Posterior cingulate gyrus (tissue), 11 donors: ENCODE measurements around the gene HACL1.

ENCODE experiments used
- DNase-seq, 10 donors: peaks; one replicate each; pipeline versions ENCODE4 v3.0.0 to v3.0.0-alpha.2; 2020 to 2021; ENCODE audit warnings: mixed read lengths in 3 of 10
- intact Hi-C: fragments of 100-400 bp; cut with DNase I; formaldehyde crosslinking; loops from one replicate; pipeline ENCODE4 v1.15.1; 2023

The HACL1 gene

DNA sequence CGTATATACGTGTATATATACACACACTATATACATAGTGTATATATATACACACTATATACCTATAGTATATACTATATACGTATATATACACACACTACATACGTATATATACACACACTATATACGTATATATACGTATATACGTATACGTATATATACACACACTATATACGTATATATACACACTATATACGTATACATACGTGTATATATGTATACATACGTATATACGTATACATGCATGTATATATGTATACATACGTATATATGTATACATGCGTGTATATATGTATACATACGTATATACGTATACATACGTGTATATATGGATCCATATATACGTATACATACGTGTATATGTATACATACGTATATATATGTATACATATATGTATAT, 9.4 kb downstream of the HACL1 start:
- no peak for DNase-seq
- intact Hi-C loops = no loop called here

DNA sequence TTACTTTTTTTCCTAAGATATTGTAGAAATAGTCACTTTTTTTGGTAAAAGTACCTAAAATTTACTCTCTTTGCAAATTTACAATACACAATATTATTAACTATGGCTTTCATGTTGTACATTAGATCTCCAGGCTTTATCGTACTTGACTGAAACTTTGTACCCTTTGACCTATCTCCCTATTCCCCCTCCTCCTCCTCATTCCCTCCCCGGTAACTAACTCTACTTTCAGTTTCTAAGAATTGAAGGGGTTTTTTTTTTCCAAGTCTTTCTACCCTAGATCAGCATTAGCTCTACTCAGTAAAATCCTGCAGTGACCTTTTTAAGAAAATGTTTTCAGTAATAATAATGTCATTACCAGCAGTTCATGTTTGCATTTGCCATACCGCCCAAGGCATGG, 10.1 kb downstream of the HACL1 start:
- DNase-seq = no peak
- intact Hi-C loops = no loop called here

GRCh38 chr3:15585111-15585845, 16.1 kb downstream of the HACL1 start:
- intact Hi-C loops = no loop called here
- no peak for DNase-seq

DNA sequence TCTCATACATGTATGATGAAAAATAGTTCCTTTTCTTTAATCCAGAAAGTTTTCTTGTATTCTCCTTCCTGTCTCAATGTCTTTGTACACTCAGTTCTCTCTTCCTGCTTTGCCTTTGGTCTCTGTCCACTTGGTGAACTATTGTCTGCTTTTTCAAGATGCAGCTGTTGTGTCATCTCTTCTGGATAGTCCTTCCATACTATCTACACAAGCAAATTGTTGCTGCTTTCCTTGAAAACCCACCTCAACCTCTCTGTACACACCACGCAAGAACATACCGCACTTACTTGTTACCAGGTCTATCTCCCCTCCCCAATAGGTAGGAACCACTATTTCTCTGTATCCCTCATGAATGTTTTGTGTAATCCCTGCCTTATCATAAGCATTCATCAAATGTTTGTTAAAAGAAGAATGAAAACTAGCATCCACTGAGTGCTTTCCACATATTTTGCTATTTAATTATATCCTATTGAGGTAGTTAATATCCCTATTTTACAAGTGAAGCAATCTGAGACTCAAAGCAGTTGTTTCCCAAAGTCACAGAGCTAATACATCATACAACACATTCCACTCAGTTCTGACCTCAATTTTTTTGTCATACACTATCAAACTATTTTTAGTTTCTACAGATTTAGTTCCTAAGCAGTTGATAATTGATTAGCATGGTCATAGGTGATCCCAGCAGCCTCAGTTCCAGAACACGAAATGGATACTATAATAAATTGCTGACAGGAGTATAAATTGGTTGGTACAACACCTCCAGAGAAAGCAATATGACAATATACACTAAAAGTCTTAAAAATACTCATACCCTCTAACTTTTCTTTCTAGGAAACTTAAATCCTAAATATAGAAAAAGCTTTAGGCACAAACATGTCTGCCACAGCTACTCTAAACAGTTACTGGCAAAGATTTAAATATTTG, 19.6 kb downstream of the HACL1 start:
- no peak for DNase-seq
- intact Hi-C loops = no loop called here

- intact Hi-C loops = no loop called here
- DNase-seq = no peak
Observed at GRCh38 chr3:15579051-15579450, 22.3 kb downstream of the HACL1 start.

DNA sequence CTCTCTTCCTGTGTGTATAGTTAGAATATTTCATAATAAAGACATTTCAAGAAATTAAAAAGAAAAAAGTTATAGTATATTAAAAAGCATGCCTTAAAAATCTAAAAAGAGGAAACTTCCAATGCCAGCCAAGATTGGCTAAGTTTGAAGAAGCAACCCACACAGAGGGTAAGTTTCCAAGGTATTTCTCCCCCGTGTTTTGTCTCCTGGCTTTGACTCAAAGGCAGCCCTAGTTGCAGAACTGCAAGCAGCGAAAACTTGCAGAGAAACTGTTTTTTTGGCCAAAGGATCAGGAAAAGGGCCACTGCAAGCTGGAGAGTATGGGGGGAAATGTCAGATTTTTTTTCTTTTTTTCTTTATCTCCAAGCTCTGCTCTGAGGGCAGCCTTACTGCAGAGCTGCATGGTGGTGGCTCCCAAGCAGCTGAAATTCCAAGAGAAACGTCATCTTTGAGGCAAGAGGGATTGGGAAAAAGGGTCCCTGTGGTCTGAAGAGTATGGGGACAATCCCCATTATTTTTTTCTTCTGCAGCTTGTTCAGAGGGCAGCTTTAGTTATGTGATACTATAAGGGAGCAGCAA, 23.0 kb downstream of the HACL1 start:
- peak in 2 of 10 donors; percentile 16 to 20 for DNase-seq
- intact Hi-C loops = no loop called here

- intact Hi-C loops = no loop called here
- no peak for DNase-seq
Observed at GRCh38 chr3:15576475-15576874, 24.9 kb downstream of the HACL1 start.

DNA sequence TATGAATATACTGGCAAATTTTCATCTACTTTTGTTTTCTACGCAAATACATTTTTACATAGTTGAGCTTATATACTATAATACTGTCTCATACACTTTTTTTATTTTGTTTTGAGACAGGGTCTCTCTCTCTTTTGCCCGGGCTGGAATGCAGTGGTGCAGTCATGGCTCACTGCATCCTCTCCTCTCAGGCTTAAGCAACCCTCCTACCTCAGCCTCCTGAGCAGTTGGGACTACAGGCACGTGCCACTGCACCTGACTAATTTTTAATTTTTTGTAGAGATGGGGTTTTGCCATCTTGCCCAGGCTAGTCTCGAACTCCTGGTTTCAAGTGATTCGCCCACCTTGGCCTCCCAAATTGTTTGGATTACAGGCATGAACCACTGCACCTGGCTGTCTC, 25.9 kb downstream of the HACL1 start:
- no peak for DNase-seq
- intact Hi-C loops = no loop called here

- intact Hi-C loops = no loop called here
- DNase-seq = no peak
Observed at GRCh38 chr3:15572138-15572537, 29.2 kb downstream of the HACL1 start.

GRCh38 chr3:15563190-15563589, 38.2 kb downstream of the HACL1 start:
- intact Hi-C loops = no loop called here

DNA sequence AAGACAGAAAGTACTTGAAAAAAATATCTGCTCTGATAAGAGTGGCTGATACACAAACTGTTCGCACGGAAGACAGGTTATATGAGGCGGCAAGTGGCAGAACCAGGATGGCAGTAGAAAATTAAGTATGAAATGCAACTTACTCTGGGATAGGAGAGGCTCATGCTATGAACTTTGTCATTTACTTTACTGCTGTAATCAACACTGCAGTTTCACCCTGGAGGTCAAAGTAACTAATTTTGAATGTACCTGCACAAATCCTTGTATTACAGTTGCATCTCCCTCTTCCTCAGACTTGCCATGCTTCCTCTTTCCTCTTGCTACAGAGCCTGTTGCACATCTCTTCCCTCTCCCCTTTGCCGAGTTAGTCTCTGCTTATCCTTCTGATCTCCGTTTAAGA, 38.8 kb downstream of the HACL1 start:
- no peak for DNase-seq
- intact Hi-C loops = no loop called here

More at GRCh38 chr3:15563190-15563589, 38.2 kb downstream of the HACL1 start:
- DNase-seq = no peak

GRCh38 chr3:15558581-15558980, 42.8 kb downstream of the HACL1 start:
- no peak for DNase-seq
- intact Hi-C loops = loop anchor here (5.0 kb wide), 2 partner anchors 131 to 356 kb away; partner anchors contain the start of genes EAF1 and METTL6

DNA sequence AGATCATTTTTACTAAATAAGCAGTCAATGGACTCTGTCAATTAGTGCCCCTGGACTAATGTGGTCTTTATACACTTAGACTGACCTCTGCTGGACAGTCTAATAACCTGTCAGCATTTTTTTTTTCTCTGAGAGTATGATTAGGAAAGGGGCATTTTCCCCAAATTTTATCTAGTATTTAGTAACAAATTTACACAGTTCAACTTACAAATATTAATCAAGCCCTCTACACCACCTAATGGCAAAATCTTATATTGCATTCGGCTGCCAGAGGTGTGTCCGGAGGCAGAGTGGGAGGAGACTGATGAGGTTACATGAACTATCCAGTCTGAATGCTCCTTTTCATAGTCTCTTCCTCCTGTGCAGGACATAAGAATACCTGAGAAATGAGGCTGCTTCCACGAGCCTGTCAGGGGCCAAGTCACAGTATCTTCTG, 43.8 kb downstream of the HACL1 start:
- DNase-seq = no peak
- intact Hi-C loops = loop anchor here (5.0 kb wide), 2 partner anchors 130 to 355 kb away; partner anchors contain the start of genes EAF1 and METTL6

DNA sequence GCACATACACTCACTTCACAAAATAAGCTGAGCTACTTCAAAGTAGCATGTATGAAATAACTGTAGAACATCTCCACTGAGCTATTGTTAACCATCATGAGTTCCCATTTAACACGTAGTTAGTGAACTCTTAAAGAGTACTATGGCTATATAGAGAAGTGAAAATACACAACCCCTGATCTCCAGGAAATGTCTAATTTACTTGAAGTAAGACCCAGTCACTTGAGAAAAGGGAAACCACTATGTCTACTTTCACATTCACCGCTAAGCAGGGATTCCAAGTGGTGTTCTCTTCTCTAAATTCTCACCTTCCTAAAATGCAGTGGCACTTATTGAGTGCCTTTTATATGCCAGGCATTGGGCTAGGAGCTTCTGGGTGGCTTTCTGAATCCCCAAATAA, 44.9 kb downstream of the HACL1 start:
- DNase-seq = no peak
- intact Hi-C loops = loop anchor here (5.0 kb wide), 2 partner anchors 129 to 354 kb away; partner anchors contain the start of genes EAF1 and METTL6

DNA sequence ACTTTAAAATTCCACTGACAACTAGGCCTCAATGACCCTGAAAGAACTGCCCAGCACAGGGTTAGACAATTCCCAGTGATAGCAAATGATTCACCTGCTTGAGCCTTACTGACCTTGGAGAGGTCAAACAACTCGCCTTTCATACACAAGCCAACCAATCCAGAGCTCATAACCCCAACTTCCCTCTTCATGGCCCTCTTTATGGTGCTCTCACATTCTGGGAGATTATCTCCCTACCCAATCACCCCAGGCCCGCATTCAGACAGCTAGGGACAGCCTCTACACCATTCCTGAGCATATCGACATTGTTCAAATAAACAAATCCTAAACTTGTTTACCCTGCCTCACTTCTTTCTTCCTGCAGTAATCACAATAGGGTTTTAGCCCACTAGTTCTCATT, 47.6 kb downstream of the HACL1 start:
- intact Hi-C loops = no loop called here
- DNase-seq = no peak

GRCh38 chr3:15551902-15552301, 49.5 kb downstream of the HACL1 start:
- no peak for DNase-seq
- intact Hi-C loops = no loop called here

DNA sequence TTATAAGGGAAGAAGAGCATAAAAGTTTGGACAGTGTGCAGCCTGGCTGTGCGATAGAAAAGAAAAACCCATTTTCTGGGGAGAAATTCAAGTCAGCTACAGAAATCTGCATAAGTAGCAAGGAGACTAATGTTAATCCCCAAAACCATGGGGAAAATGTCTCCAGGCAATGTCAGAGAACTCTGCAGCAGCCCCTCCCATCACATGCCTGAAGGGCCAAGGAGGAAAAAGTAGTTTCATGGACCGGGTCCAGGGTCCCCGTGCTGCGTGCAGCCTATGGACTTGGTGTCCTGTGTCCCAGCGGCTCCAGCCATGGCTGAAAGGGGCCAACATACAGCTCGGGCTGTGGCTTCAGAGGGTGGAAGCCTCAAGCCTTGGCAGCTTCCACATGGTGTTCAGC, 51.5 kb downstream of the HACL1 start:
- intact Hi-C loops = no loop called here
- no peak for DNase-seq

DNA sequence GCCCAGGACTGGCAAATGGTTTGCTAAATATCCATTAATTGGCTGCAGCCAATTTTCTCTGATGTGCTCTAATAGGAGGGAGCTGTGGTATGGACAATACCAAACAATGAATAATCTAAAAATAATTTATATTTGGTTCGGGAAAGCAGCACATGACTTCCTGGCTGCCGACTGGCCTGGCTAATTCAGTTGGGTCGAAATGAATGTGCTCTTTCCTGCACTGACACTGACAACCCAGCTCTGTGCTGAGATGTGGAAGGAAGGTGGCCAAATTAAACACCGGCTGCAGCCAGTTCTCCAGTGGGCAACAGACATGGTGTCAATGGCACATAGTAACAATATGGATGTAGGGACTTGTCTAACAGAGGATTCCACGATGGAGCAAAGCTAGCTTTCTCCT, 58.8 kb downstream of the HACL1 start:
- DNase-seq = no peak

DNA sequence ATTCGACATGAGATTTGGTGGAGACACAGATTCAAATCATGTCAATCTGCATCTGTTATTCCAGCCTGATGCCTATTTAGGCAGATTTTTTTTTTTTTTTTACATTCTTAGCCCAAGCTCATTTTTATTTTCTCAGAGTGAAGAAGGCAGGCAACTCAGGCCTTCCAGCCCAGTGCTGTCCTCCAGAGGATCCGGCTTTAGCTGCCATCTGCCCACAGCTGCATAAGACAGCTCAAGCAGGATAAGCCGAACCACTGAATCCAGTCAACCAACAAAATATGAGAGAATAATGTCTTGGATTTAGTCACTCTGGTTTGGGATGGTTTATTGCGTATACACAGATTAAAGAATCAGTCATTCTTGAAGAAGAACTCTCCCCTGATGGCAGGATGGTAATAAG, 60.0 kb downstream of the HACL1 start:
- intact Hi-C loops = no loop called here
- DNase-seq = no peak

More for the DNA sequence above, 58.8 kb downstream of the HACL1 start:
- intact Hi-C loops = no loop called here

DNA sequence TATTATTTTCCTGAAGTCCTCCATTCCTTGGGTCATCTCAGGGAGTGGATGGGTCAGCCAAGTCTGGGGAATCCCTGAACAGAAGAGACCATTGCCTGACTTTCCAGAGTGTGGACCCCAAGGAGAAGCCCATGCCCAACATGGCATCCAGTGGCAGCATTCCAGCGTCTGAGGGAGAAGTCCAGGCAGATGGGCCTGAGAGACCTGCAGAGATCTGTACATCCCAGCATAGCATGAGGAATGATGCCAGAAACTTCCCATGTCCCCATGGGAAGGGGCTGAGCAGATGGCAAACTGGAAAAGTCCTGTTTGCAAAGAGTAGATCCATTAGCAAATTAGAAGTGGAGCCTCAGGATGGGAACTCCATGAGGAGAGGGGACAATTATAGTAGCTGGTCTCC, 62.3 kb downstream of the HACL1 start:
- DNase-seq = no peak
- intact Hi-C loops = no loop called here

- no peak for DNase-seq
- intact Hi-C loops = no loop called here
Observed at GRCh38 chr3:15538345-15538744, 63.0 kb downstream of the HACL1 start.
